KBM-7 (cell line): ENCODE data around the gene IGSF21.

Source experiments
- DNase-seq: peaks from one replicate; pipeline ENCODE4 v3.0.0-alpha.2; 2015
- in situ Hi-C: fragments of 300-500 bp; cut with MboI; formaldehyde crosslinking; loops from 2 replicates; pipeline ENCODE4 v1.14.3; 2020; ENCODE audit warnings: low sequenced_read_pairs, low pct_unique_long_range_greater_than_20kb, mixed read lengths

The IGSF21 gene

GRCh38 chr1:18397641-18398040 lies 290.0 kb downstream of the IGSF21 start:
- no peak for DNase-seq
- in situ Hi-C loops, result no loop called here

GRCh38 chr1:18398791-18399530 lies 291.4 kb downstream of the IGSF21 start:
- DNase-seq, result no peak
- in situ Hi-C loops, result no loop called here

GRCh38 chr1:18400347-18401102 lies 292.9 kb downstream of the IGSF21 start:
- in situ Hi-C loops, result no loop called here
- no peak for DNase-seq

- no peak for DNase-seq
- in situ Hi-C loops, result no loop called here
Observed at GRCh38 chr1:18401921-18402320, 294.3 kb downstream of the IGSF21 start.

GRCh38 chr1:18404460-18404859 lies 296.9 kb downstream of the IGSF21 start:
- DNase-seq, result no peak

GRCh38 chr1:18407166-18408045 lies 299.8 kb downstream of the IGSF21 start:
- in situ Hi-C loops, result no loop called here
- no peak for DNase-seq

More at GRCh38 chr1:18404460-18404859, 296.9 kb downstream of the IGSF21 start:
- in situ Hi-C loops, result no loop called here

- no peak for DNase-seq
- in situ Hi-C loops, result no loop called here
Observed at GRCh38 chr1:18408656-18409370, 301.2 kb downstream of the IGSF21 start.

GRCh38 chr1:18409609-18410237 lies 302.1 kb downstream of the IGSF21 start:
- in situ Hi-C loops, result no loop called here
- no peak for DNase-seq

- in situ Hi-C loops, result no loop called here
- DNase-seq, result no peak
Observed at GRCh38 chr1:18410407-18410806, 302.8 kb downstream of the IGSF21 start.

- in situ Hi-C loops, result no loop called here
- DNase-seq, result no peak
Observed at GRCh38 chr1:18411321-18411720, 303.7 kb downstream of the IGSF21 start.

- no peak for DNase-seq
- in situ Hi-C loops, result no loop called here
Observed at GRCh38 chr1:18411820-18412641, 304.4 kb downstream of the IGSF21 start.

- no peak for DNase-seq
- in situ Hi-C loops, result no loop called here
Observed at GRCh38 chr1:18412882-18413353, 305.3 kb downstream of the IGSF21 start.

GRCh38 chr1:18413541-18414305 lies 306.1 kb downstream of the IGSF21 start:
- in situ Hi-C loops, result no loop called here
- no peak for DNase-seq

- in situ Hi-C loops, result no loop called here
- DNase-seq, result no peak
Observed at GRCh38 chr1:18414321-18414720, 306.7 kb downstream of the IGSF21 start.

- in situ Hi-C loops, result no loop called here
- DNase-seq, result no peak
Observed at GRCh38 chr1:18414872-18415447, 307.4 kb downstream of the IGSF21 start.

- no peak for DNase-seq
- in situ Hi-C loops, result no loop called here
Observed at GRCh38 chr1:18415448-18416027, 307.9 kb downstream of the IGSF21 start.
